ENCODE data around the gene FAM3D. TPM values are rescaled to one million over a fixed set of nuclear protein-coding genes. Genes with fewer than 3 reads are reported as not detected.

FAM3D gene
- polyA plus RNA-seq, 1 of the 3 experiments (the other 2 are of a cell fraction), result not detected

GRCh38 chr3:58617338-58617761, 49.2 kb downstream of the FAM3D start:
- no peak for TF ChIP-seq MEF2A (IDR thresholded peaks at IDR 0.05; ENCODE audit: borderline replicate concordance, low read depth)
- no peak for TF ChIP-seq RAD21 (IDR thresholded peaks at IDR 0.05; ENCODE audit: low read length)
- no peak for TF ChIP-seq PBX3 (IDR thresholded peaks at IDR 0.05)
- TF ChIP-seq GABPA (IDR thresholded peaks at IDR 0.05; ENCODE audit: low read depth), result no peak
- no peak for TF ChIP-seq NFIC (IDR thresholded peaks at IDR 0.05; ENCODE audit: borderline replicate concordance)
- no peaks in the 10 kb centered on the region for H4K20me1 ChIP-seq (ENCODE audit: insufficient read depth)
- no peak overlapping the region for H3K4me2 ChIP-seq
- no peak overlapping the region for H3K9ac ChIP-seq
- no peak for DNase-seq
- H3K27me3 ChIP-seq (ENCODE audit: insufficient read depth), result no peaks in the 10 kb centered on the region
- no peaks in the 10 kb centered on the region for H3F3A ChIP-seq (replicated peaks; ENCODE audit: insufficient read depth)
- H3K9me3 ChIP-seq, result no peaks in the 10 kb centered on the region
- H2AFZ ChIP-seq (ENCODE audit: low read depth), result no peak overlapping the region
- no peak overlapping the region for H3K4me3 ChIP-seq (ENCODE audit: low read depth in 2 of 2, low read length in 1 of 2)
- H3K79me2 ChIP-seq (ENCODE audit: insufficient read depth), result no peaks in the 10 kb centered on the region
- no peak overlapping the region for H3K27ac ChIP-seq (ENCODE audit: low read depth in 2 of 2, low read length in 1 of 2)
- POLR2A ChIA-PET, result no interaction called here
- H3K9me2 ChIP-seq, result no peaks in the 10 kb centered on the region
- H3K4me1 ChIP-seq (ENCODE audit: control insufficient read depth in 1 of 2, insufficient read depth in 2 of 2, low read depth in 1 of 2, low read length in 1 of 2), result peaks cover 0 to 3% of the 10 kb centered on the region in 2 experiments; a peak in 1 of 4 replicates
- WGBS (ENCODE audit: low lambda C conversion rate), result 76% methylated on average over 7 of the region's 8 CpGs
- CTCF ChIA-PET, result interaction anchor here (0.8 to 2.9 kb wide), 2 partner anchors 14 to 49 kb away, joined by 3 to 16 read pairs; no protein-coding TSS in a partner anchor
- no peaks in the 10 kb centered on the region for H3K36me3 ChIP-seq (replicated peaks in 1 of 2; ENCODE audit: control insufficient read depth in 1 of 2, insufficient read depth in 2 of 2, low read length in 1 of 2)

- no peak for TF ChIP-seq FOXM1 (IDR thresholded peaks at IDR 0.05; ENCODE audit: low read depth)
- TF ChIP-seq CHD2 (IDR thresholded peaks at IDR 0.05; ENCODE audit: low read length, partially characterized antibody), result no peak
- no peak for TF ChIP-seq RCOR1 (IDR thresholded peaks at IDR 0.05; ENCODE audit: low read length)
- no peak for TF ChIP-seq YY1 (IDR thresholded peaks at IDR 0.05; ENCODE audit: low read depth)
- no peak for TF ChIP-seq JUND (IDR thresholded peaks at IDR 0.05)
- no peak for TF ChIP-seq GATA2 (CRISPR knock-in tag; IDR thresholded peaks at IDR 0.05)
- TF ChIP-seq EZH2phosphoT487 (IDR thresholded peaks at IDR 0.05; ENCODE audit: borderline replicate concordance, low read depth), result no peak
- TF ChIP-seq GABPA (IDR thresholded peaks at IDR 0.05; ENCODE audit: low read depth), result no peak
- no peak for TF ChIP-seq RAD21 (IDR thresholded peaks at IDR 0.05; ENCODE audit: low read length)
- TF ChIP-seq SIN3A (IDR thresholded peaks at IDR 0.05; ENCODE audit: borderline replicate concordance, low read depth, low read length), result no peak
- TF ChIP-seq MAX (IDR thresholded peaks at IDR 0.05; ENCODE audit: low read depth), result no peak
- no peak for TF ChIP-seq SMC3 (IDR thresholded peaks at IDR 0.05; ENCODE audit: low read depth, low read length)
- TF ChIP-seq TEAD4 (IDR thresholded peaks at IDR 0.05; ENCODE audit: borderline replicate concordance, insufficient read depth), result no peak
- TF ChIP-seq FOSL2 (IDR thresholded peaks at IDR 0.05; ENCODE audit: borderline replicate concordance, low read depth), result no peak
- TF ChIP-seq MXI1 (IDR thresholded peaks at IDR 0.05; ENCODE audit: low read depth, low read length), result no peak
- no peak for TF ChIP-seq EP300 (IDR thresholded peaks at IDR 0.05; ENCODE audit: borderline replicate concordance in 1 of 2, low read depth in 1 of 2, low read length in 1 of 2)
- TF ChIP-seq USF1 (IDR thresholded peaks at IDR 0.05; ENCODE audit: borderline replicate concordance, low read depth), result no peak
- TF ChIP-seq CTCF (IDR thresholded peaks at IDR 0.05), result no peak
- no peak for TF ChIP-seq ELF1 (IDR thresholded peaks at IDR 0.05)
- TF ChIP-seq POLR2AphosphoS5 (IDR thresholded peaks at IDR 0.05; ENCODE audit: low read depth, low read length), result no peak
- Histone ChIP-seq H3K4me2 (no peak overlapping the region), H3K4me3 (ENCODE audit: low read depth in 2 of 2, low read length in 1 of 2) (no peak overlapping the region), H3F3A (replicated peaks; ENCODE audit: insufficient read depth) (no peaks in the 10 kb centered on the region), H3K9me2 (no peaks in the 10 kb centered on the region), H3K27me3 (ENCODE audit: insufficient read depth) (no peaks in the 10 kb centered on the region), H3K9me3 (no peaks in the 10 kb centered on the region), H3K27ac (ENCODE audit: low read depth in 2 of 2, low read length in 1 of 2) (no peak overlapping the region), H3K4me1 (ENCODE audit: control insufficient read depth in 1 of 2, insufficient read depth in 2 of 2, low read depth in 1 of 2, low read length in 1 of 2) (no peaks in the 10 kb centered on the region), H3K36me3 (replicated peaks in 1 of 2; ENCODE audit: control insufficient read depth in 1 of 2, insufficient read depth in 2 of 2, low read length in 1 of 2) (no peaks in the 10 kb centered on the region), H3K9ac (no peak overlapping the region), H4K20me1 (ENCODE audit: insufficient read depth) (no peaks in the 10 kb centered on the region), H2AFZ (ENCODE audit: low read depth) (no peak overlapping the region), H3K79me2 (ENCODE audit: insufficient read depth) (no peaks in the 10 kb centered on the region)
- WGBS (ENCODE audit: low lambda C conversion rate), result 84% methylated on average over 5 of the region's 7 CpGs
- ChIA-PET CTCF (interaction anchor here (0.8 to 1.4 kb wide), 4 partner anchors 13 to 45 kb away, joined by 3 to 4 read pairs (median 4); no protein-coding TSS in a partner anchor), POLR2A (no interaction called here)
- DNase-seq, result no peak
These were observed 53.1 kb downstream of the FAM3D start for GRCh38 chr3:58613236-58614132.

Data from SK-N-SH (cell line).